GM18861 (cell line): ENCODE measurements around the gene RYR1.
"Not testable (repeated sequence)": the region's sequence is repeated elsewhere in the genome, so short reads cannot be mapped to it uniquely, and the experiment has no call there.

ENCODE experiments used
- ATAC-seq: cut with Tn5 transposase; IDR thresholded peaks from one replicate; pipeline ENCODE4 v1.9.1; 2021; ENCODE audit not compliant: unreplicated experiment

RYR1 gene

DNA sequence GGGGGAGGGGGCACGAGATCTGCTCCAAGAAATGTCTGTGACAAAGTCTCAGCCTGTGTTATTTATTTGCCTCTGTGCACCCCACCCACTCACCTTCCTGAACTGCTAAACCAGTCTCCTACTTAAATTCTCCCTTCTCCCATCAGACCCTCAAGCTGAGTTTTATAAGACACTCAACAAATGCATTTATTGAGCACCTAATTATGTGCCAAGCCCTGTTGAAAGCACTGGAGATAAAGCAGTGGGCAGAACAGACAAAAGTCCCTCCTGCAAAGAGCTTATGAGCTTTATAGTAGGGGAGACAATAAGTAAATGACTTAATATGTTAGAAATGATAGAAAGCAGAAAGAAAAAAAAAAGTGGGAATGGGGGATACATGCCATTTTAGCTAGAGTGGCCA, 34.0 kb upstream of the RYR1 start:
- no peak for ATAC-seq

DNA sequence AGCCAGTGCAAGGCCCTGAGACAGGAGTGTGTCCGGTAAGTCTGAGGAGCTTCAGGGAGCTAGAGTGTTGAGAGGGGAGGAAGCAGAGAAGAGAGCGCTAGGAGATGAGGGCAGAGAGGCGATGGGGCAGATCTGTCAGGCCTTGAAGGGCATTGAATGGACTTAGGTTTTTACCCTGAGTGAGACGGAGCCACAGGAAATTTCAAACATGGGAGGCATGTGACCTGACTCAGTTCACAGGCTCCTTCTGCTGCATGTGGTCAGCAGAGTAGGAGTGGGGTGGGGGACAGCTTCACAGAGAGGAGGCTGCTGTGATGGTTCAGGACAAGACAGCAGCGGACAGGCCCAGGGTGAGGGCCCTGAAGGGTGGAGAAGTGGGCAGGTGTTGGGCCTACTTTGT, 33.1 kb upstream of the RYR1 start:
- ATAC-seq, result no peak

DNA sequence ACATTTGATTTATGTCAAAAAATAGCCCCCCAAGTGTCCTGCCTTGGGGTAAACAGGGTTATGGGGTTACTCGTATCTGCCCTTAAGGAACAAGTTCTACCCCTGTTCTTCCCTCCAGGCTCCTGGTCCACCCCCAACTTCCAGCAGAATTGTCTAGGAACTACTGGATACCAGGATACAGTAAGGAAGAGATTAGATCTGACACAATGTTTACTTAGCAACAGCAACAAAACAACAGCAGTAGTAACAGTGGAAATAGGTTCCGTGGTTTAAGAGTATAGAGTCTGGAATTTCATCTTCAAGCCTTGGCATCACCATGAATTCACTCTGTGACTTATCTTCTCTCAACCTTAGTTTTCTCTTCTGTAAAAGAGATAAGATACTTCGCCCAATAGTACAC, 32.3 kb upstream of the RYR1 start:
- ATAC-seq, result no peak

DNA sequence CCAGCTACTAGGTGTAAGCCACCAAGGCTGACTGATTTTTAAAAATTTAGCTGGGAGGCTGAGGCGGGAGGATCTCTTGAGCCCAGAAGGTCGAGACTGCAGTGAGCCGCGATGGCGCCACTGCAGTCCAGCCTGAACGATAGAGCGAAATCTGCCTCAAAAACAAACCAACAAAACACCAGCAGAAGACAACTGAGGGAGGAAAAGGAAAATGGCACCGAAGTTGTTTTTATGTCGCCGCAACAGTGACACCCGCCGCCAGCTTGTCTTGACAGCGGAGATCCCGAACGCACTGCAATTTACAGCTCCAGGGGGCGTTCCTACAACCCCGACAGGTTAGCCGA, 30.9 kb upstream of the RYR1 start:
- no peak for ATAC-seq

DNA sequence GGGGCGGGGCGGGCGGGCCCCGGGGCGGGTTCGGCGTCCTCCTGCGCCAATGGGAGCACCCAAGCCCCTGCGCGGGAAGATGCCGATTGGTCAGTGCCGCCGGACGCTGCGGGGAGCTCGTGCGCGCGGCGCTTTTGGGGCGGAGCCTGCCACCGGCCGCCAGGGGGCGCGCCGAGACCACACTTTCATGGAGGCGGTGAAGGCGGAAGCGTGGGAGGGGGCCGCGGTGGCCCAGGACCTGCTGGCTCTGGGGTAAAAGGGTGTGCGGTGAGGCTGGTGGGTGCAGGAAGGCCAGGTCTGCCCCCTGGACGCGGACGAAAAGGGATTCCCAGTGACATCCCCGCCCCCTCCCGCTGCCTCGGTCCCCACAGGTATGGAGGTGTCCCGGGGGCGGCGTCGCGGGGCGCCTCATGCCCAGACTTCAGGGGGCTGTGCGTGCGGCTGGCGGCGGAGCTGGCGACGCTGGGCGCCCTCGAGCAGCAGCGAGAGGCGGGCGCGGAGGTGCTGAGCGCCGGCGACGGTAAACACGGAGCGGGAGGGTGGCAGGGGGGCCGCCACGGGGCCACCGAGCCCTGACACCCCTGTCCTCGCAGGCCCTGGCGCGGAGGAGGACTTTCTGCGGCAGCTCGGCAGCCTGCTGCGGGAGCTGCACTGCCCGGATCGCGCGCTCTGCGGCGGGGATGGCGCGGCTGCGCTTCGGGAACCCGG, 30.4 kb upstream of the RYR1 start, which contains the start of gene FAM98C:
FAM98C (plus strand) TSS at position 127 of the 708 bp plus-strand sequence; CDS start at position 188, 61 bp downstream.
- ATAC-seq, result peak; percentile 89

DNA sequence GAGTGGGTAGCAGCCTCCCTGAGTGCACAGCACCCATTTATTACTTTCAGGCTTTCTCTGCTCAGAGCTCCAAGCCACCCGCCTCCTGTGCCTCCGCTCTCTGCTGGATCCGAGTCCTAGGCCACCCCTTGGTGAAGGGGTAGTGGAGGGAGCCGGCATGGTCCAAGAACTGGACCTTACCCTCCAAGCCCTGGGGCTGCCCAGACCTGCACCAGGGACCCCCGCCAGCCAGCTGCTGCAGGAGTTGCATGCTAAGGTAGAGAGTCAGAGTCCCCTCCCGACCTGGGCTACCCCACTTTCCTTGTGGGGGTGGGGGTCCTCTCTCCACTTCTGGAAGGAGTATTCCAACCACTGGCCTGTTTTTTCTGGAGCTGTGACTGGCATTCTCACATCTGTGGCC, 28.6 kb upstream of the RYR1 start:
- ATAC-seq, result no peak

DNA sequence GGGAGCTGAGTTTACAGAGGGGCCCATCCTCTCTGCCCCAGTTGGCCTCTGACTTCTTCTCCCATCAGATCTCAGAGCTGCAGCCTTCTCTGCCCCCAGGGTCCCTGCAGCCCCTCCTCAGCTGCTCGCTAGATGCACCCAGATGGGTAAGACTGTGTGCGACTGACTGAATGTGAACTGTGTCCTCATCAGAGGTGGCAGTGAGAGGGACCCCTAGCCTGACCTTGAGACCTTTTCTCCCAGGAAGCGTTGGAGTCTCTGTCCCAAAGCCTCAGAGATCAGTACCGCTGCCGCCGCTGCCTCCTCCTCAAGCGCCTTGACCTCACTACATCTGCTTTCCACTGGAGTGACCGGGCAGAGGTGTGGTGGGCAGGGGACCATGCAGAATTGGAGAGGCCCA, 28.2 kb upstream of the RYR1 start:
- ATAC-seq, result no peak

DNA sequence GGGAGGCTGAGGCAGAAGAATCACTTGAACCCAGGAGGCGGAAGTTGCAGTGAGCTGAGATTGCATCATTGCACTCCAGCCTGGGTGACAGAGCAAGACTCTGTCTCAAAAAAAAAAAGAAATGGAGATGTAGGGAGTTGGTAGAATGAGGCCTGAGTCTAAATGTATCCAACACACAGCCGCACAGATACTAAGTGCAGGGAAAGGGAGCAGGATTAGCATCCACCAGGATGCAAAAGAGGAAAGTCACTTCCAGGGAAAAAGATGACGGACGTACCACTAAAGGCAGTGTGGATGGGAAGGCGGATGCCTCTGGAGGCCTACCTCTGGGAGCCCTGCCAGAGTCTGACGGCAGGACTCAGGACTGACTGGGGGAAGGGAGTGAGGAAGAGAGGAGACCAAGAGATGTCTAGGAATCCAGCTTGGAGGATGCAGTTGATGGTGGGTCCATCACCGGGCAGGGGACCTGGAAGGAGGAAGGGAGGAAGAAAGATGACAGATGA, 23.8 kb upstream of the RYR1 start:
- no peak for ATAC-seq

DNA sequence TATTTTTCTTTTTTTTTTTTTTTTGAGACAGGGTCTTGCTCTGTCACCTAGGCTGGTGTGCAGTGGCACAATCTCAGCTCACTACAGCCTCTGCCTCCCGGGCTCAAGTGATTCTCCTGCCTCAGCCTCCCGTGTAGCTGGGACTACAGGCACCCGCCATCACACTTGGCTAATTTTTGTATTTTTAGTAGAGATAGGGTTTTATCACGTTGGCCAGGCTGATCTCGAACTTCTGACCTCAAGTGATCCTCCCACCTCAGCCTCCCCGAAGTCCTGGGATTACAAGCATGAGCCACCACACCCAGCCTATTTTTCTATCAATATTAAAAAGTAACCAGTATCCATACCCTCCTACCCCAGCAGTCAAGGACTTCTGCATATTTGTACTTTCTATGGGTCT, 23.1 kb upstream of the RYR1 start:
- ATAC-seq, result not testable (repeated sequence)

DNA sequence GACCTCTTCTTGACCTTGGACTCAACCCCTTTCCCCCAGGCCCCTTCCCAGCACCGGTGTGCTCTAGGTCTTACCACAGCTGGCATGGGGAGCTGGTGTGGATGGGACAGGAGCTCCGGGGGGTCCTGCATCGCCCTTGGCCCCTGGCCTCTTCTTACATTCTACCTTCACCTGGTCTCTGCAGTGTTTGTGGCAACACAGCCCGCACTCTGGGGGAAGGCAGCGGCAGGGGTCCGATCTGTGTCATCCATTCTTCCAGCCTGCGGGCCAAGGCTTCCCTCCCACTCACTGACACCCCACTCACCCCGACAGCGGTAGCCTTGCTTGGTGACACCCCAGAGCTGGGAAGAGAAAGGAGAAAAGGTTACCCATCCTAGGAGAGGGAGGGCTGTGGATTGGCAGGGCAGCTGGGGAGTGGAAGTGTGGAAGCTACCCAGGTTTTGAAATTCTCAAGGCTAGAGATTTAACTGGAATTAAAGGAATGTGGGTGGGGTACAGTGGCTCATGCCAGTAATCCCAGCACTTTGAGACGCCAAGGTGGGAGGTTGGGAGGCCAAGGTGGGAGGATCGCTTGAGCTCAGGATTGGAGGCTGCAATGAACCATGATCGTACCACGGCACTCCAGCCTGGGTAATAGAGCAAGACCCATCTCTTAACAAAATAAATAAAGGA, 22.3 kb upstream of the RYR1 start:
- ATAC-seq, result no peak

DNA sequence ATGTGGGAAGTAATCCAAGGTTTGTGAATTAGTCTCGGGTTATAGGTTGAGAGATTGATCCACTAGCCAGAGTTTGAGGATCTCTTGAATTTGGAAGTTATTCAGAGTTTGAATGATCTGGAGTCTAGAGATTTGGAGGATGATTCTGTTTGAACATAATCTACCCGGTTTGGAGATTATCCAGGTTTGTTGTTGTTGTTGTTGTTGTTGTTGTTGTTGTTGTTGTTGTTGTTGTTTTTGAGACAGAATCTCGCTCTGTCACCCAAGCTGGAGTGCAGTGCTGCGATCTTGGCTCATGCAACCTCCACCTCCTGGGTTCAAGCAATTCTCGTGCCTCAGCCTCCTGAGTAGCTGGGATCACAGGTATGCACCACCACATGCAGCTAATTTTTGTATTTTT, 21.6 kb upstream of the RYR1 start:
- not testable (repeated sequence) for ATAC-seq

DNA sequence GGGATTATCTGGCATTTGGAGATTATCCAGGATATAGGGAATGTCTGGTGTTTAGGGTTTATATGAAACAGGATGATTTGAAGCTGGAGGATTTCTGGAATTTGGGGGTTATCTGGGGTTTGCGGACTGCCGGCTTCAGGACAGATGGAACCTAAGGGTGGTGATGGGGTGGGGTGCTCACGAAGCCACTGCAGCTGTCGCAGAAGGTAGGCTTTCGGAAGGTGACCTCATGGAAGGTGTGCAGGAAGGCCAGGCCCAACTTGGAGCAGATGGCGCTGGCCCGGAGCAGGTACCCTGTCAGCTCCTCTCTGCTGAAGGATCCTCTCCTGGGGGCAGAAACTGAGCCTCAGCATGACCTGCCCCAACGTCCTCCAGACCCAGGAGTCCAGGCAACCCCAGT, 21.0 kb upstream of the RYR1 start:
- no peak for ATAC-seq

DNA sequence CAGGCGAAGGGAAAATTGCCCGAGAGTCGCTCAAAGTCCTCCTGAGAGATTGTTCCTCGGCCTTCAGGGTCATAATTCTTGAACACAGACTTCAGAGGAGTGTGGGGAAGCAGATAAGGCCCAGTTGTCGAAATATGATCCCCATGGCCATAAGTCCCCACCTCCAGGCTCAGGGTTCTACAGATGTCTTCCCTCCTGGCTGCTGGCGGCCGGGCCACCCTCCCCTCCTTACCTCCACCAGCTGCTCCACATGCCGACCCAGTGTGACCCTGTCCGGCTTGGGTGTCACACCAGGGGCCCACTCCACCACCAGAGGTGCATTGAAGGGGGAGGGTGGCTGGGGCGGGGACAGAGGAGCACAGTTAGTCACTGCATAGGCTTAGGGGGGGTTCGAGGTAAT, 20.5 kb upstream of the RYR1 start:
- no peak for ATAC-seq

DNA sequence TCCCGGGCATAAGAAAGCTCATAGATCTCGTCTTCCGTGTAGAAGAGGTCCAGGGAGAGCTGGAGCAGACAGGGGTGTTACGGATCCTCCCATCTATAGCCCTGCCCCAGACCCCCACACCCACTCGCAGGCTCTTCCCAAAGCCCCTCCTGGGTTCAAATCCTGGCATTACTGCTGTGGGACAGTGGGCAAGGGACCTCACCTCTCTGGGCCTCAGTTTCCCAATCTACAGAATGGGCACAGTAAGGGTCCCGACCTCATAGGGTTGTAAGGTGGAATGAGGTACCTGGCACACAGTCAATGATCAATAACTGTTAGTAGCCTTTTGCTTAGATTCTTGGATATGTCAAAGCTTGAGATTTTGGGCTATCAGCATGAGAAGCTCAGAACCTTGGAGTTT, 20.1 kb upstream of the RYR1 start:
- ATAC-seq, result no peak

DNA sequence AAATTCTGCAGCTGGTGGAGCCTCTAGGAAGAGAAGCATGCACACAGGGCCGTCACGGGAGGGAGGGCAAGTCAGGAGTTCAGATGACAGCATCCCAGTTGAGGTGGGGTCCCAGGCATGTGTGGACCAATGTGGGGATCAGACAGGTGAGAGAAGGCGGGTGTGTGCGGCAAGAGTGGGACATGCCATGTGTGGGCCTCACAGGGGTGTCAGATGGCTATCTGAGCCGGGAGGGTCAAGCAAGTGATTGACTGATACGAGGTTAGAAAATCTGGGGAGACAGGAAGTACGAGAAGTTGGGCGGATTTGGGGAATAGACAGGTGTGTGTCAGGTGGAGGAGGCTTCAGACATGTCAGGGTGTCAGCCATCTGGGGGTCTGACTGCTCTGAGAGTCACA, 16.3 kb upstream of the RYR1 start:
- no peak for ATAC-seq

DNA sequence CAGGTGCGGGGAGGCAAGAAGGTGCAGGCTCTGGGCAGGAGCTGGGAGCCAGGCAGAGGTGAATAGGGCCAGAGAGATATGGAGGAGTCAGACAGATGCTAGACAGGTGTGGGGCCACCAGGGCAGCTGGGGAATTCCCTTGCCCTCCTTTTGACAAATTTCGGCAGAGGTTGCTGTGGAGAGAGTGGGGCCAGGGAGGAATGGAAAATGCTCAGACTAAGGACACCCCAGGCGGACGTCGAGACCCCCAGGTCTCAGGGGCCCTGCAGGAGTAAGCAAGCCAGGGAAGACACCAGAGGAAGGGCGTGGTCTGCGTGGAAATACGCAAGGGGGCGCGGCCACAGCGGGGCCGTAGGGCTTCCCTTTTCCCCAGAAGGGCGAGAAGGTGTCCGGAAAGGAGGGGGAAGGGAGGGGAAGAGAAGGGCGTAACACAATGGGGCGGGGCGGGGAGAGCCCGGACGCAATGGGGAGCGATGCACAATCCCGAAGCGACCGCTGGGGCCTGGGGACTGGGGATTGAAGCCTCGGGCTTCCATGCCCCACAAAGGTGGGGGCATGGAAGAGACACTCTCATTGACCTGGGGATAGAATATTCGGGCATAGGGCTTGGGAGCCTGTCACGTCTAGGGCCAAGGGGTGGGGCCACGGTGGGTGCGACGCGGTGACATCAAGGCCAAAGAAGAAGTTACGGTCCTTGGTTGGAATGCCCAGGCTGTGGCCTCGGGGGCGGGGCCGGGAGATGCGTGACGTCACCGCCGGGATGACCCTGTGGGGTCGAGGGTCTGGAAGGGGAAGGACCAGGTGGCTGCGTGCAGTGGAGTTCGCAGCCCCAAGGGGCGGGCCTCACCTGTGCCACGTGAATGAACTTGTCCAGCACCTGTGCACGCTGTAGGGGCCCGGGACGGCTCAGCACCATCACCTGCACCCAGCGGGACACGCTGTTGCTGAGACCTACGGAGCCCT, 15.7 kb upstream of the RYR1 start:
- no peak for ATAC-seq

DNA sequence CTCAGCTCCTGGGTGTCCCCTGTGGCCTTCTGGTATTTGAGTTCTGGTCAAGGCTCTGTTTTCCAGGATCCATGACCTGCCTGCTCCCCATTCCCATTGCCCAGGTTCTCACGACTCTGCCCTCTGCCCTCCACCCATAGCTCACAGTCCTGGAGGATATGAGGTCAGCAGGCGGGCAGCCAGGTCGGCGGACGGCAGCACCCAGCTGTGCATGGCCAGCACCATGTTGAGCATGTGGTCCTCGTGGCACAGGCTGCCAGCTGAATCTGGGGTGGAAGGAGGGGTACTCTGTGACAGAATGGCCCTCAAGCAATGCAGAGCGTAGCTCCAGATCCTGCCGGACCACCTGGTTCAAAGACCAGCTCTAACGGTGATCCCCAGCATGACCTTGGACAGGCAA, 12.6 kb upstream of the RYR1 start:
- ATAC-seq, result no peak

DNA sequence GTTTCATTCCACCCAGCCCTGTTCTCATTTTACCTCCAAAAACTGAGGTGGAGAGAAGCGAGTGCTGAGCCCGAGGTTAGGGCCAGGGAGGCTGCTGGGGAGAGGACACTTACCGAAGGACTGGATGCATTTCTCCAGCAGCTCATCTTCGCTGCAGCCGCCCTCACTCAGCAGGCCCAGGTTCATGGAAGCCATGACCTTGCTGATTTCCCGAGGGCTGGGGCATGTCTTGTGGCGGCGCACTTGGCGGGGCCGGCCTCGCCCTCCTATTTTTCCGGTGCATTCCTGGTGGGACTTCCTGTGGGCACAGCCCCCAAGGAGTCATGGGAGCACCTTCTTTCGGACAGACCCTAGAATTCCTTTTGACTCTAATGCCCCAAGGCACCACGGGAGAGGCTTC, 11.6 kb upstream of the RYR1 start:
- ATAC-seq, result no peak

DNA sequence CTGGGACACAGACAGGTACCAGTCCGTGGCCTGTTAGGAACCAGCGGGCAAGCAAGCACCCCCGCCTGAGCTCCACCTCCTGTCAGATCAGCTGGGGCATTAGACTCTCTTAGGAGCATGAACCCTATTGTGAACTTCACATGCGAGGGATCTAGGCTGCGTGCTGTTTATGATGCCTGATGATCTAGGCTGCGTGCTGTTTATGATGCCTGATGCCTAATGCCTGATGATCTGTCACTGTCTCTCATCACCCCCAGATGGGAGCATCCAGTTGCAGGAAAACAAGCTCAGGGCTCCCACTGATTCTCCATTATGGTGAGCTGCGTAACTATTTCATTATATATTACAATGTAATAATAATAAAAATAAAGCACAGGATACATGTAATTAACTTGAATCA, 11.1 kb upstream of the RYR1 start:
- no peak for ATAC-seq

DNA sequence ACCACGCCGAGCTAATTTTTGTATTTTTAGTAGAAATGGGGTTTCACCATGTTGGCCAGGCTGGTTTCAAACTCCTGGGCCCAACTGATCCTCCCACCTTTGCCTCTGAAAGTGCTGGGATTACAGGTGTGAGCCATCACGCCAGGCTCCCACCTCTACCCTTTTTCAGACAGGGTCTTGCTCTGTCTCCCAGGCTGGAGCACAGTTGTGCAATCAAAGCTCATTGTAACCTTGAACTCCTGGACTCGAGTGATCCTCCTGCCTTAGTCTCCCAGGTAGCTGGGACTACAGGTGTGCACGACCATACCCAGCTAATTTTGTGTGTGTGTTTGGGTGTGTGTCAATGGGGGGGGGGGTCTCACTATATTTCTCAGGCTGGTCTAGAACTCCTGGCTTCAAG, 9.2 kb upstream of the RYR1 start:
- ATAC-seq, result no peak

DNA sequence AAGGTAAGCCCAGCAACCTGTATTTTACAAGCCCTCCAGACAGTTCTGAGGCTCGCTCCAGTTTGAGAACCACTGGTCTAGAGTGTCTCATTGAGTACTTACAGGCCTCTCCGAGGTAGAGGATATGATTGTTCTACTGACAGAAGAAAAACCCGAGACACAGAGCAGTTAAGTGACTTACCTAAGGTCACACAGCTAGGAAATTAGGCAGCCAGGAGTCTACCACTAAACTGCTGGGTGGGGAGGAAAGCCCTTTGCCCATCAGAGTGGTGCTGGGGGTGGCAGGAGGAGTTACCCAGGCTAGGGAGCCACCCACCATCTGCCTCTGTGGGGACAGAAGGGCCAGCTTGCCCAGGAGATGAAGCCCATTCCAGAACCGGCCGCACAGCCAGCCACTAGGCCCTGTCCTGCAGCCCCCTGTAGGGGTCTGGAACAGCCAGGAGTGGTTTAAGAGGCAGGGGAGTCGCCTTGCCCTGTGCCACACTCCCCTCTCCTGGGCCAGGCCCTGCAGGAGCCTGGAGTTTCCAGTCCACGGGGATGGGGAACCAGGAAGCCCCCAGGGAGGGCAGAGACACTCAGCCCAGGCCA, 8.2 kb upstream of the RYR1 start:
- ATAC-seq, result no peak
